HG03108 (cell line): ENCODE measurements around the gene SYK.
"Not testable (repeated sequence)": the region's sequence is repeated elsewhere in the genome, so short reads cannot be mapped to it uniquely, and the experiment has no call there.

Experiments used
- ATAC-seq: cut with Tn5 transposase; IDR thresholded peaks from one replicate; pipeline ENCODE4 v1.9.1; 2021; ENCODE audit warnings: moderate library complexity; ENCODE audit not compliant: unreplicated experiment

Gene SYK

DNA sequence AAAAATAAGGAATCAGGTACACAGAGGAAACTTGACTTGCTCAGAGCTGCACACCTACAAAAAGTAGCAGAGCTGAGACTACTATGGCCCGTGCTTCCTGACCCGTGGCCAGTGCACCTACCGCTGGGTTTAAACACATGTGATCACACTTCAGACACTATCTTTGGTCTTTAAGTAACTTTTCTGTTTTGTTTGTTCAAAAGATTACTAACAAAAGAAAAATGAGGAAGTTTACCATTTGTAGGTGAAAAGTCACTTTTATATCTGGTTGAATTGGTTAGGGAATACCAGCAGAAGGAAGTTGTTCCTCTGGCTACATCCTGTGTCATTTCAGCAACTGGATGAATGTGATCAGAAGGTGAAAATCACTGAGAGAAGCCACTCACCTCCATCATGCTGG is 6.5 kb upstream of the SYK start:
- ATAC-seq: no peak

DNA sequence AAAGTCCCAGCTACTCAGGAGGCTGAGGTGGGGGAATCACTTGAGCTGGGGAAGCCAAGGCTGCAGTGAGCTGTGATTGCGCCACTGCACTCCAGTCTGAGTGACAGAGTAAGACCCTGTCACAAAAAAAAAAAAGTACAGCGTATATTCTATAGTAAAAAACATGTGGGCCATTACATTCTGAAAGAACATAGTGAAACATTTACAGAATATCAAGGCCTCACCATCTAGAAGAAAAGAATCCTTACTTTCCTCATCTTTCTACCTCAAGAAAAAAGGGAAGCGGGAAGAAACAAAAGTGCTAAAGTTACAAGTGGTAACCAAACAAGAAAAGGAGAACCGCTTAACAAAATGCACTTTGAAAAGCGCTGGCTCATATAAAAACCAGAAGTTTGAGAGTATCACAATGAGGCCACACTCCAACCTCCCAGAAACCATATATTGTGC is 5.7 kb upstream of the SYK start:
- no peak for ATAC-seq

DNA sequence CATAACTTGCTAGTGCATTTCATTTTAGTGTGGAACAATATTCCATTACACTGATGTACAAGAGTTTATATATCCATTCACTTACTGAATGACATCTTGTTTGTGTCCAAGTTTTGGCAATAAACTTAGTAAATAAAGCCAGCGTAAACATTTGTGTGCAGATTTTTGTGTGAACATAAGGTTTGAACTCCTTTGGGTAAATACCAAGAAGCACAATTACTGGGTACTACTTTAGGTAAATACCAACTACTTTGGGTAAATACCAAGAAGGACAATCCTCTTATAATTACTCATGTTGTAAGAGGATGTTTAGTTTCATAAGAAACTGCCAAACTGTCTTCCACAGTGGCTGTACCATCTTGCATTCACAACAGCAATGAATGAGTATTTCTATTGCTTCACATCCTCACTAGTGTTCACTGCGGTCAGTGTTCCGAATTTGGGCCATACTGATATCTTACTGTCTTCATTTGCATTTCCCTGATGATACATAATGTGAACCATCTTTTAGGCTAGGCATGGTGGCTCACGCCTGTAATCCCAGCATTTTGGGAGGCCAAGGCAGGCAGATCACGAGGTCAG is 2.3 kb upstream of the SYK start:
- ATAC-seq: no peak

DNA sequence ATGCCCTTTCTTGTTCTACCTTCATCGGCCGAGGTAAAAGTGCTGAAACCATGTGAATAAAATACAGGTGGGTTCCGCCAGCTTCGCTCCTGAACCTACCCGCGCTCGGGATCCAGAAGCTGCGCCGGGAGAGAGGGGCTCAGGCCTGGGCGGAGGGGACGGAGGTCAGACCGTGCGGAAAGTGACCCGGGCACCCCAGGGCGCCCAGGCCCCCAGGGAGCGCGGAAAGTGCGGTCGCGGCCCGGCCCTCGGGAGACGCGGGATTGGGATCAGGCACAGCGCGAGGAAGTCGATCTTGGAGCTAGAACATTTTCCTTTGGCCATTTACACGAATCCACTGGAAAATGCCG is 329 bp downstream of the SYK start:
- peak; percentile 9 for ATAC-seq

DNA sequence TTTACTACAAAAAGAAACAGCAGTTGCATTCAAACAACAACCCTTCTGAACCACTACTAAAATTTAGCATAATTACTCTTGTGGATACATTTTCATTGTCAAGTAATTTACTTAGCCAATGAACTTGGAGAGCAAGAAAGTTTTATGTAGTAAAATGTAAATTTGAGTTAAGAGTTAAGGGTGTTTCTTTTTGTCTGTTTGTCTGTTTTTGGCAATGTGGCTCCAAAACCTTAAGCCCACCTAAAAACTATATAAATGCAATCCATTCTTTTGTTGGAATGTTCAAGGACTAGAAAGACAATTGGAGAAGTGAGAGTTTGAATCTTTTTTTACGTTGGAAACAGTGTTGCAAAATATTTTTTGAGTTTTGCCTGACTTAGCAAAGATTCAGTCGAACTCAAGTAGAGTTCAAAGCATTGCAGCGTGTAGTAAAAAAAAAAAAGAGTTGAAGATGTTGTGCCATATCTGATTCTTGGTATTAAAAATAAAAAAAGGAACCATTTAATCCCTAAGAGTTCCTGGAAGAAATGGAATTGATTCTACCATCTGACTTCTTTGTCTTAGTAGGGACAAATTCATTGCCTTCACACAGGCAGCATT is 867 bp downstream of the SYK start:
- no peak for ATAC-seq

DNA sequence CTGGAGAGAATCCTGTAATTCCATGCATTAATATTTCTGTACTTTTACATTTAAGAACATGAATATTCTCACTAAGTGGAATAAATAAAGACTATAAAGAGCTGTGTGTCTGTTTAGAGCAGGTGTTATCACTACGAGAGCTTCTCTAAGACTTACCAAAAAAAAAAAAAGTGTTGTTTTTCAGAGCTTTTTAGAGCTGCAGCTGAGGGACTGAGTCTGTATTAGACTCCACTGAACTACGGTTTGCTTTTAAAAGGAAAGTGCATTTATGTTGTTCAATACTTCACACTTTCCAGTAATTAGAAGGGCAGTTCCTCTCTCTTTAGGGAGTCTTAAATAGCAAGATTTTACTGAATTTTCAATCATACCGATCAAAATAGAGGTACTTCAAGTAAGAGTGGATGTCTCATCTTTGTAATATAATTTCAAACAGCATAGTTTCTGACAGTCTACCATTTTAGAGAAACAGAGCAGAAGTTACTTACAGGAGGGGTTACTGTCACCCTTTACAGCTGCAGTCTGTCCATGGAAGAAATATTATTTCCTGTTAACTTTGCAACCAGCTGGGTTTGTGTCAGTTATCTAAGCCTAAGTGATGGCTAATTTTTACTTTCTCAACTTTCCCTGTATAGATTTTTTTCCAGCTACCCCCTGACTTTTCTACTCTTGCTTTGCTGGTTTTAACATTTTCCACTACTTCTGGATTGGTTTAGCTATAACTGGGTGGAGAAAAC is 2.4 kb downstream of the SYK start:
- ATAC-seq: no peak

DNA sequence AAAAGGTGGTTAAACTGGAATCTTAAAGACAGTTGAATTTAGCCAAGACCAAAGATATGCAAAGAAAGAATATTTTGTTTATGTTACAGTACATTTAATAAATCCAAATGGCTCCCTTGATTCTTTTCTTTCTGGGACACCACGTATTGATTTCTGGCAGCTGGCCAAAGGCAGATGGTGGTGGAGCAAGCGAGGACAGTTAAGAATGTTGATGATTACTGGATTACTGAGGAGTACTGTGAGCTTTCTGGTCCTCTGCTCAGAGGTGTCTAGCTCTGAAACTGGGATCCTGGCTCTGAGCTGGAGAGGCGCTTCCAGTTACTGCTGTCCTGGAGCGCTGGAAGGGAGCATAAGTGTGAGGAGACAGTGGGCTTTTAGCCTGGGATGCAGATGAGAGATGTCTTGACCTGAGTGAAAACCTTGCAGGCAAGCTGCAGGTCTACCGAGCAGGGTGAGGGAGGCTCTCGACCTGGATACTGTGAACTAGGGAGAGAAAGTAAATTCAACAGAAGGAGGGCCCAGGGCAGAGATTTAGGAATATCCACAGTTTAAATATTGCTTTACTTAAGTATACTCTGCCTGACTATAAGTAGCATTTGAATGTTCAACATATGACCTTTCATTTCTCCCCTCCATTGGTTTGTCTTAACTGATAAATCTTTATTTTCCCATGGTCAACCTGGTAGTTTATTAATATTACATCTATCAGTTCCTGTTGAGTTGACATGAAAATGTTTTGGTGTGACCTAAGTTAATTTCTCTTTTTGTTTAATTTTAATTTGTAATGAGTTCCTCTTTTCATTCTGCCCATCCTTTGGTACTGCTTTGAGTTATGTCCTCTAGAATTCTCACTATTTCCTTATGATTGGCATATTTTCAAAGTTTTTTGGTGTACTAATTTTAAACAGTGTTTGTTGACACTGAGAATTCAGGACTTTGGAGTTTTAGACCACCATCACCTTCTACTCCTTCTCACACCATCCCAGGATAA is 3.7 kb downstream of the SYK start:
- ATAC-seq: no peak

DNA sequence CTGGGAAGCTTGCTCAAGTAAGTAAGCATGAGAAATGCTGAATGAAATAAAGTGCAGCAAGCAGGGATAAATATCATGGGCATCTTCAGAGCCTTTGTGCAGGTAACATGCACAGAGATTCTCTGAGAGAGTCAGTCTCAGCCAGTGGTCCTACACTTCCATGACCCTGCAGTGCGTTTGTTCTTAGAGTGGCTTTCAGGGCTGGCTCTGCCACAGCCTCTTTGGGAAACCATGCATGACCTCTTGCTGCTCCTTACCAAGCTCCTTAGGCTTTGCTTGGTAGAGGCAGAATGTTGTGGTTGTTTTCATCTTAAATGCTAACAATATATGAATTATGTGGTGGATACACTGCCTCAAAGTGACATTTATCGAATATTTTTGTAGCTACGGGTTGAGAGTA is 5.4 kb downstream of the SYK start:
- ATAC-seq: no peak

DNA sequence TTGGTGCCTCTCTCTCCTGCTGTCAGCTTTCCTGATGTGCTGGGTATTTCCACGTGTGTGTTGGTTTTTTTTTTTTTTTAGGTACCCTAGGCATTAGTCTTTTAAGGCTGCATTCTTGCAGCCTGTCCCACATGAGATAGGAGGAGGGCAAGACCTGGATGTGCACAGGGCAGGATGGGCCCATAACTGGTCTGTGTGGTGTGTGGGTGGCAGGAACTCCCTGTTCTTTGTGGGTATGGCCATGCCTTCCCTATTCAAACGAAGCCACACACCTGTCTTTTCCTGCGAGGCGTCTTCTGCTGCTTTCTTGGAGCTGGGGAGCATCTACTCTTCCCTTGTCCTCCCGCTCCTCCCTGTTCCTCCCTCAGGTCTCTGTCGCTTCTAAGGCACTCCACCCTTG is 6.8 kb downstream of the SYK start:
- no peak for ATAC-seq

DNA sequence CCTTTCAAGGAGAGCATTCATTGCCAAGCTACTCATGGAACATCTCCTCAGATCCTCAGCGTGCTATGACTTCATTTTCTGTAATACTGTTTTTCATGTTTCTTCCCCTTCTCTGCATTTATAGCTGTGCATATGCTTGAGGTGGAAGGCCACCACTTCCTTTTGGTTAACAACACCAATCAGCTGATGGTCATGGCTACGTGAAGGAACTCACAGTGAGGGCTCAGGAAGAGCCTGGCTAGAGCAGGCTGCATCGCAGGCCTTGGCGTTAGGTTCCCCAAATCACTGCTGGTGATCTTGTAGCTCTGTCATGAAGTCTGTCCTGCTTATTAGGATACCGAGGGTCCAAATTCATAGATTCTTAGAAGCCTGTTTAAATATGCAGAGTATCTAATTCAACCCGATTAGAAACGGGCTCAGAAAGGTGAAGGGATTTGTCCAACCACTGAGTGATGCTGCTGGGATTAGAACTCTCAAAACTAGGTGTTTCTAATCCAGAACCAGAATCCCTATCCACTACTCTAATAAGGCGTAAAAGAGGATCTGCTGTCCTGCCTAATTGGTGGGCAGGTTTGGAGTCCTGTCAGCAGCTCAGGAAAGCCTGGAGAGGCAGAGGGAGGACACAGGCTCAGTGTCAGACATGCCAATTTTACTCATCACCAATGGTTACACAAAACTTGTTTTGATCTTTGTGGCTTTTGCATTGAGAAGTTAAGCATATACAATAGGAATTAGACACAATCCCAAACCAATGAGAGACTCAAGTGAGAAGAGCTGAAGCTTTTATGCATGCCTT is 7.5 kb downstream of the SYK start:
- ATAC-seq: no peak

DNA sequence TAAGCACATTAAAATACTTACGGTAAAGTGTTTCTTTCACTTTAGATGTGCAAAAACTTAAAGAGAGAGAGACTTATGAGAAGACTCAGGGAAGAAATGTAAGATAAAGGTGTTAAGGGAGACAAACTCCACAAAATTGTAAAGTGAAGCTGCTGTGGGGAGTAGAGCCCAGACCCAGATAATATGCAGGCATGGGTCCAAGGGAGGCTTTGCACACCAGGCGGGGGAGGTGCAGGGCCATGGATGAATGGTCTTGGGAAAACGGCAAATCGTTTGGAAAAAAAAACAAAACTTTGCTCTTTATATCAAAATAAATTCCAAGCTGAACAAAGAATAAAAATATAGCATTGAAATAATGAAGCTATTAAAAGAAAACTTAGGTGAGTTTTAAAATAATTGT is 9.1 kb downstream of the SYK start:
- ATAC-seq: no peak

DNA sequence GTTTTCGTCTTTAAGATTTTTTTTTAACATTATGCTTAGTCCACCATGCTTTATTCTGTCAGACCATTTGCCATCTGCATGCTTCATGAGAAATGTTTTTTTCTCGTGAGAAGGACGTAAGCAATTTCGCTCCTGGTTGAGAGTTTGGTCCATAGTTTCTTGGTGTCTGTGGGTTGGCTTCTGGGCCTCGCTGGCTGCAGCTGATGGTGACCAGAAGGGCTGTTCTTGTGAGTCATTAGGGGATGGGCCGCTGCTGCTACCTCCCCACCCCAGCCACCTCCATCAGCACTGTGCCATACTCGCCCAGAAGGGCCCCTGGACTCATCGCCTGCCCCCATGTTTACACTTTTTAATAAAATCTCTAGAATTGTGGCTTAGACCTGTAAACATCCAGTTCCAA is 11.4 kb downstream of the SYK start:
- no peak for ATAC-seq

DNA sequence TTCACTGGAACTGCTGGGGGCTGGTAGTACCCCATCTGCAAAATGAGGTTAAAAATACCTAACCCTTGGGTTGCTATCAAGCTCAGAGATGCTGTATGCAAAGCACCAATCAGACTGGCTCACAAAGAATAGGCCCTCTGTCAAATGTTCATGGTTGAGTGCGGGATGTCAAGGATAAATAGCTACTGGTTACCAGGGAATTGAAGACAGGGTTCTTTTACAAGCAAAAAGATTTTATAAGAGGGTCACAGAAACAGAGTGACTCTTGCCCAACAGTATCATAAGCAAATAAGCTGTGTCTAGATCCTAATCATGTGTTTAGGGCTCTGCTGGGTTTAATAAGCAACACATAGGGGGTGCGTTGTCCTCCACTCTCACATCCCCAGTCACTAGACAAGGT is 11.9 kb downstream of the SYK start:
- ATAC-seq: no peak

DNA sequence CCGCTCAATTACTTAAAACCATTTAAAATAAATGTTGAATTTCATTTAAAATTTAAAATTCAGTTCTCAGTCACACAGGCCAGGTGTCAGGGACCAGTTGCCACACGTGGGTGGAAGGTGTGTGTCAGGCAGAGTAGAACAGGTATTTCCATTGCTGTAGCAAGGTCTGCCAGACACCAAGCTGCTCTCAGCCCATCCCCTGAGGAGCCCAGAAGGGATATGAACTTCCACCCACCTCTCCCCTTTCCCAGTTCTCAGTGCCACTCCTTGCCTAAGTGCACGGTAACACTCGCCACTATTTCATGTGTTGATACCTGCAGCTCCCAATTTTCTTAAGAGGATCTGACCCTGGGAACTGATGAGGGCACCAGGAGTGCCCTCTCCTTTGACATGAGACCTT is 12.7 kb downstream of the SYK start:
- no peak for ATAC-seq

DNA sequence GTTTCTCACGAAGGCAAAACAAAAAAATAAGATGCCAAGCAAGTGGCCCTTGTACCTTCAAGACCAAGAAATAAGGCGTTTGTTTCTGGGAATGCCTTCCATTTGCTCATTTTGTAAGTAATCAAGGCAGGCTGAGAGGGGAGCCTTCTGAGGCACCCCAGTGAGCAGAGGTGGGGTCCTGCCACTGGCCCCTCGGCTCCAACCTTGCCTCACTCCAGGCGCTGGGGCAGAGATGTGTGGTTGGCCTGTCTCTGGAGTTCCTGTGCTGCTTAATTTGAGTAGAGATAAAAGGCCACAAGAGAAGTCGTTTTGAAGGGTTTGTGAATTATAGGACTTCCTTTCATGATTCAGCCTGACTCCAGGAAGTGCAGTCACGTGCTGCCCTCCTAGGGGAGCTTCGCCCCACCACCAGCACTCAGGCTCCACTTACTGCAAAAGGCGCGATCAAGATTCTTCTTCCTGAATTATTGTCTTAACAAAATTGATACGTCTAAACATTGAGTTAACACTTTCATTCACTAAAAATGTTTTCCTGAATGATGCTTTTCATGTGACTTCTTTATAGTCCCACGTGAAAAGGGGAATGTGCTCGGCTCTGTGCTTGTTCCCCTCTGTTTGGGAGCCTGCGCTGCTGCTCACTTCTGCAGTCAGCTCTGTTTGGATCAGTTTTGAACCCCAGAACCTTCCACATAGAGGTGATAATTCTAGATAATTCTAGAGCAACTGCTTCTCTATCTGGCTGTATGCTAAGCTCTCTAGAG is 13.7 kb downstream of the SYK start:
- ATAC-seq: peak; percentile 42

DNA sequence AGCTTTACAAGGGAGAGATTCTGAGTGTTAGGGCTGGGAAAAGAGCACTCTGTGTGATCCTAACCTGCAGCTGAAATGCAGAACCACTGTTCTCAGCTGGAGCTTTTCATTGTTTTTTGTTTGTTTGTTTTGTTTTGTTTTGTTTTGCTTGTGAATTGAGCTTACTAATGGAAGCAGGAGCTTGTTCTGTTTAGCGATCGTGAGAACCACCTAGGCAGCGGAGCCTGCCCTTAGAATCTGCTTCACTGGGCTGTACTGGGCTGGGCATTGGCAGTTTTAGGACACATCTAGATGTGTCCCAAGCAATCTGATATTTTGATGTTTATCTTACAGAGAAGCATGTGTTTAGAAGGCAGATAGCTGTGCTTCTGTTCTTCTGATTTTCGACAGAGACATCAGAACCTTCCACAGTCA is 14.3 kb downstream of the SYK start:
- ATAC-seq: no peak

DNA sequence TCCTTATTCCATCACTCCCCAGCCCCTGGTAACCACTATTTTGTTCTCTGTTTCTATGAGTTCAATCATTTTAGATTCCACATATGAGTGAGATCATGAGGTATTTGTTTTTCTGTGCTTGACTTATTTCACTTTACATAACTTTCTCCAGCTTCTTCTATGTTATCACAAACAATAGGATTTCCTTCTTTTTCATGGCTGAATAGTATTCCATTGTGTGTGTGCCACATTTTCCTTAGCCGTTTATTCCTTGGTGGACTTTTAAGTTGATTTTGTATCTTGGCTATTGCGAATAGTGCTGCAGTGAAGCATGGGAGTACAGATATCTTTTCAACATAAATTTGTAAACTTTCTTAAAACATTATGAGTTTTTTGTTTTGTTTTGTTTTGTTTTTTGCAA is 15.1 kb downstream of the SYK start:
- no peak for ATAC-seq

DNA sequence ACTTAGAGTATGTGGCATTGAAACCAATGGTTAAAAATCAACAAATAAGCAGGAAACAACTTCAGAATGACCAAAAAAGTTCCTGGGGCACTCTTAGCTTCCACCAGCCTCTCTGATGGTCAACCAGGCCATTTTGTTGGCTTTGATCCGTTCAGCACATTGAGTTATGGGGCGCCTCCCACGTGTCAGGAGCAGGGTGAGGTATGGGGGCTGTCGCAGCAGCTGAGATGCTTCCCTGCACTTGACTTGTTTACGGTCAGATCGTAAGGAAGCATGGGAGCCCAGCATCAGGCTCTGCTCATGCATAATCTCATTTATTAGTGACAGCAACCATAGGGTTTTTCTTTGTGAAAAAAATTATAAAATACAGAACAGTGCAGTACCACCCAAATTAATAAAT is 16.7 kb downstream of the SYK start:
- ATAC-seq: no peak

DNA sequence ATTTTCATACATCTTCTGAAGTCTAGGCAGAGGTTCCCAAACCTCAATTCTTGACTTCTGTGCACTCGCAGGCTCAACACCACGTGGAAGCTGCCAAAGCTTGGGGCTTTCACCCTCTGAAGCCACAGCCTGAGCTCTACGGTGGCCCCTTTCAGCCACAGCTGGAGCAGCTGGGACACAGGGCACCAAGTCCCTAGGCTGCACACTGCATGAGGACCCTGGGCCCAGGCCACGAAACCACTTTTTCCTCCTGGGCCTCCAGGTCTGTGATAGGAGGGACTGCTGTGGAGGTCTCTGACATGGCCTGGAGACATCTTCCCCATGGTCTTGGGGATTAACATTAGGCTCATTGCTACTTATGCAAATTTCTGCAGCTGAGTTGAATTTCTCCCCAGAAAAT is 18.8 kb downstream of the SYK start:
- not testable (repeated sequence) for ATAC-seq

DNA sequence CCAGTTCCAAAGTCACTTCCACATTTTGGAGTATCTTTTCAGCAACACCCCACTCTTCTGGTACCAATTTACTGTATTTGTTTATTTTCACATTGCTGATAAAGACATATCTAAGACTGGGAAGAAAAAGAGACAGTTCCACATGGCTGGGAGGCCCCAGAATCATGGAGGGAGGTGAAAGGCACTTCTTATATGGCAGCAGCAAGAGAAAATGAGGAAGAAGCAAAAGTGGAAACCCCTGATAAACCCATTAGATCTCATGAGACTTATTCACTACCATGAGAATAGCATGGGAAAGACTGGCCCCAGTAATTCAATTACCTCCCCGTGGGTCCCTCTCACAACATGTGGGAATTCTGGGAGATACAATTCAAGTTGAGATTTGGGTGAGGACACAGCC is 19.6 kb downstream of the SYK start:
- not testable (repeated sequence) for ATAC-seq
